DMS79 treated with DMSO at 0.1 percent for 48 hours (cell line): ENCODE data around the gene DDX31.

Experiments
- DNase-seq: peaks from one replicate; lab custom pipeline; 2025; lab: John Stamatoyannopoulos, UW

DDX31 gene

DNA sequence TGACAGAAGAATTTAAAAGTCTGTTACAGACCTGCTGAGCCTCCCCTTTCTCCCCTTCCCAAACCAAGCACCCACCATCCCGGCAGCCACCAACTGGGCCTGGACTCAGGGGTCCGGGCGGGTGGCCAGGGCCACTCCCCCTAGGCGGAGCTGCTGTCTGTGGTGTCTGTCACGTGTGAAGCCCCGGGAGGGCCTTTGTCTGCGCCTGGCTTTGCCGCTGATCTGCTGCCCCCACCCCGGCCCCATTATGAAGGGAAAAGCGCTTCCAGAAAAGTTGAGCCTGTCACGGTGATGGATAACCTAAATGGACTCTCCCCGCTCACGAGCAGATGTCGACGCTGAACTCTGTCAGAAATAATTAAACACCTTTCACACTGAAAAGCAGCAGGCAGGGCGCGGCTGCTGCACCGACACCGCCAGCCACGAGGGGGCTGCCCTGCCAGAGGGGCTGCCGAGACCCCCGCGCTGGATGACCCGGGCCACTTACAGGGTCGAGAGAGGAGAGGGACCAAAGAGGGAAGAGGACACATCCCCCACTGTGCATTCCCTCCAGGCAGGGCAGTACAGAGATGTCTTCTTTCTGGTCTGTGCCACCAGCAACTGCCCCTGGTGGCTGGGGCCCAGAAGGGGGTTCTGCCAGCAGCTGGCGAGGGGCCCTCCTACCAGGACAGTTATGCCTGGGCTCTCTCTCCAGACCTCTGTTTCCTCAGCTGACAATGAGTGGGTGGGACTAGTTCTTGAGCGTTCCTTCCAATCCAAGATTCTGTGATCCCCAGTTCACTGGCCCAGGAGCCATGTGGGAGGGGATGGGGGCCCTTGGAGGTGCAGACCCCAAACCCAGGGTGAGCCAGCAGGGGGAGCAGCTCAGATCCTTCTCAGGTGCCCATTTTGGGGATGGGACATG is 123.4 kb downstream of the DDX31 start:
- DNase-seq, result peak; percentile 63

DNA sequence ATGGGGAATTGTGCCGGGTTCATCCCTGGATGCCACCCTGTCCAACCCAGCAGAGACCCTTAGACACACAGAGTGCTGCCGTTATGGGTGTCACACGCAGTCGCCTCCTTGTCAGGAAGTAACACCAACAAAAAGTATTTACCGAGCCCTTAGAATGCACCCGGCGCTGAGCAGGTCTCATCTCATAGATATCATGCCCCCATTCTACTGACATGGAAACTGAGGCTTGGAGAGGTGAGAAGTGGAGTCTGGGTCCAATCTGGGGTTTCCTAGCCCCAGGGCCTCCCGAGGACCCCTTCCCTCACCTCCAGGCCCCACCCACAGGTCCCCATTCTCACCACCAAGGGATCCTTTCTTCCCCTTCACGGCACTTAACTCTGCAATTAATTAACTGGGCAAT is 124.2 kb downstream of the DDX31 start:
- DNase-seq, result no peak

DNA sequence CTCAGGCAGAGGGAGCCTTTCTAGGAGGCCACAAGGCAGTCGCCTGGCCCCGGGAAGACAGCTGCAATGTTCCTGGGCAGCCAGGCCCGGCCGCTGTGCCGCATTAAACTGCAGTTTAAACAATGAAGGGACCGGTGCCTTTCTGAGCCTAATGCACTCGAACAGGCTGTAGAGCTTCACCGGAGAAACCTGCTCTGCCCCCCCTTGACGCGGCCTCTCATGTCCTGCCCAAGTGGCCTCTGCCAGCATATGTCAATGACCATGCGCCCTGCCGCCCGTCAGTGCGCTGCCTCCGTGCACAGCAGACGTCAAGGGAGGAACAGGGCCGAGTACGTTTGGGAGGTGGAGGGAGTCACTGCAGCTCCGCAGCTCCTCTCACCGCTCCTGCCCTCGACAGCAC is 125.8 kb downstream of the DDX31 start:
- DNase-seq, result no peak

GRCh38 chr9:132543251-132543650 is 126.5 kb downstream of the DDX31 start:
- no peak for DNase-seq
